SKM-1 treated with dmso at 0.1 percent for 144 hours (cell line): ENCODE data around the gene CLCA1.

Source experiments
- DNase-seq: peaks from one replicate; lab custom pipeline; 2025; ENCODE audit not compliant: unreplicated experiment; lab: John Stamatoyannopoulos, UW

Gene CLCA1

DNA sequence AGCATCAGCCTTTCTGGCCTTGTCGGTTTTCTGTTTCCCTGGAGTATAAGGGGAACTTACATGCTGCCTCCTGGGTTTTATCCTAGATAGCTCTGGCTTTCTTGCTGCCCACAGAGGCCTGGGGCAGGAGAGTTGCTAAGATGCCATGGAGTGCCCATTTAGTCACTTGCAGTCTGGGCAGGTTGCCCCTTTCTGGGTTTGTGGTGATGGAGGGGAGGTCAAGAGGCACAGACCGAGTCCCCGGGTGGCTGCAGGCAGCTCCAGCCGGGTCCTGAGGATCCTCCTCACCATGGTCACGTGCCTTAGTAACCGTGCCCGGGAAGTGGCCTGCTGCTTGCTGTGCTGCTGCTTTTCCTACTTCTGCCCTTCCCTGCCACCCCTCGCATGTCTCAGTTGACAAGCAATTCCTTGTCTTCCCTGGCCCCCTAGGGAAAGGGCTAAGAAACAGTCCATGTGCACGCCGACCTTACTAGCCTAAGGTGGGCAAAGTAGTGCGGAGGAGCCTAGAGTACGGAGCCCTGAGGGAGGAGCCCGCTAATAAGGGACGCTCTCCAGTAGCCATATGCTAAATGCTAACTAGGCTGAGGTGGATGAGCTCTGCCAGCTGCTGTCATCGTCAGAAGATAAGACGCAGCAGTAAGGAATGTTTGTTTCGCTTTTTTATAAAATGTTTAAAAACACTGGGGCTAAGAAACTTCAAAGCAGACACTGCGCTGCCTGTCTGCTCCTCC lies 34.8 kb downstream of the CLCA1 start:
- DNase-seq = no peak

DNA sequence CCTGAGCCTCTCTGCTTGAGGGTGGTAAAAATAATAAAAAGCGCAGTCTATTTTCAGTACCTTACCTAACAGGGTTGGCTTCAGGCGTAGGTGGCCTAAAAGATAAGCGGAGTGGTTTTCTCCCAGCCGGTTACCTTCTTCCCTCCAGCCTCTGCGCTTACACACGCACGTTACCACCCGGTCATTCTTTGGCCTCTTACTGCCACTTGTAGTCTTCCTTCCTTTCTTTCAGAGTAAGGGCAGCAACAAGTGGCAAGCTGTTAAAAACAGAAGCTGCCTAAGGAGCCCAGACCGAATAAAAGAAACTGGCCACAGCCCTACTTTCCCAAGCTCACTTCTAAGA lies 35.4 kb downstream of the CLCA1 start:
- no peak for DNase-seq

DNA sequence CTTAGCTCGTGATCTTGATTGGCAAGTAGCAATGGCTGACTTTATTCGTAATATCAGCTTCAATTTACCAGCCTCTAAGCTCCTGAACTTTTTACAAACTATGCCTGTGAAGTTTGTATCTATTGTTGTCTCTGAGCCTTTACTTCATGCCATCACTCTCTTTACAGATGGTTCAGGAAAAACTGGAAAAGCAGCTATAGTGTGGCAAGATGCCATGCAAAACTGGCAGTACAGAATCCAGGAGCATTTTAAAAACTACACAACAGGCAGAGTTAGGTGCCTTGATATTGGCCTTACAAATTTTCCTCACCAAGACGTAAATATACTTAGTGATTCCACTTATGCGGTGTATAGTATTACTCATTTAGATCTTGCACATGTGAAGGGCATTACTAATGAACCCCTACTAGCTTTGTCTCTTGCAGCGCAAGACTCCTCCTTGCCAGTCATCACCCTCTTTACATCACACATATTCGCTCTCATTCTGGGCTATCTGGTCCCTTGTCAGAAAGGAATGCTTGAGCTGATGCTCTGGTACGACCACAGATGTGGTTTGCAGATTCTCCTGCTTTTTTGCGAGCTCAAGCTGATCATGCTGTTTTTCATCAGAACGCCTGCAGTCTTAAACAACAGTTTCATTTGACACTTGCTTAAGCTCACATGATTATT lies 36.3 kb downstream of the CLCA1 start:
- no peak for DNase-seq

DNA sequence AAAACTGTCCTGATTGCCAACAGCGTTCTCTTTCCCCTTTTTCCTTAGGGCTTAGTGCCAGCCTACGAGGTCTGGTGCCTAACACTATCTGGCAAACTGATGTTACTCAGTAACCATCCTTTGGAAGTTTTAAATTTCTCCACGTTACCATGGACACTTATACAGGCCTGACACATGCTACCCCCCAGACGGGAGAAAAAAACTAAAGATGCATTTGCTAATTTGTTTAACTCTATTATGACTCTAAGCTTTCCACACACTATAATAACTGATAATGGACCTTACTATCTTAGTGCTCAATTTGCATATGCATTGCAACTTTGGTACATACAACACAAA lies 36.8 kb downstream of the CLCA1 start:
- DNase-seq = no peak

DNA sequence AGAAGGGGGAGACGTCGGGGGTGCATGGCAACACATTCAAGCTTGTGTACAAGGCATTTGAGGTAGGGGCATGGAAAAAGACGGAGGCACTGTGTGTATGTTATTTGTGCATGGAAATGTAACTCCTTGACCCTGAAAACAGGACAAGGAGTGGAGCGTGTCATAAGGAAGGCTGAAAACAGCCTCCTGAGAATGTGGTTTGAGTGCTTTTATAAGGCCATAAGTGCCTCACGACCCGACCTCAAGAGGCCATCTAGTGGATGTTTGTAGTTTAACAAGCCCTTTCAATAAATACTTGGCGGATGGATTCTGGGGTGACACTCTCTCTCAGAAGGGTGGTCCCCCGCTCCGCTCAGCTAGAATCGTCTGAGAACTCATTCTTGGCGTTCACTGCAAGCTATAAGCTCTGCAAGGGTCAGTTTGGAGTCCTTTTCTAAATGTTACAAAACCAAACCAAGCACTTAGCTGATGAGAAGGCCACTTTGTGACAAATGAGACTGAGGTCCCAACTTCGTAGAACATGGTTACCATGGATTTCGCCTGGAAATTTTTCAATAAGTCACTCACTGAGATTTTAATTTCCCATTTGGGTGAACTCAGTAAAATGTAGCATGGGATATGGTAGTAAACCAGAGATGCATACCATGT lies 39.3 kb downstream of the CLCA1 start:
- no peak for DNase-seq

DNA sequence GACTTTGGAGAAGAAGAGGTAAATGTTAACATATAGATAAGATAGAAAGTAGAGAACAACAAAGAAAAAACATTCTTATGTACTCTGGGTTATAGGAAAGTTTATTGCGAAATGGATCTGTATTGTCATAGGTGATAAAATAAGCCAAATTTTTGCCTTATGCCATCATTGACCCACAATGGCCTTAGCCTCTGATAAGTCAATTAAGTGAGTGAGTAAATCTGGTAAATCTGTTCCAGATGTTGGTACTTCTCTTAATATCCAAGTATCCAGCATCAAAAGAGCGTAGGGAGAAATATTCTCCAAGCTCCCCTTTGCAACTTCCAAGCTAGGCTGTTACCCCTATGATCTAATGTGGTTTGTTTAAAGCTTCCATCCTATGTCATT lies 39.8 kb downstream of the CLCA1 start:
- no peak for DNase-seq

DNA sequence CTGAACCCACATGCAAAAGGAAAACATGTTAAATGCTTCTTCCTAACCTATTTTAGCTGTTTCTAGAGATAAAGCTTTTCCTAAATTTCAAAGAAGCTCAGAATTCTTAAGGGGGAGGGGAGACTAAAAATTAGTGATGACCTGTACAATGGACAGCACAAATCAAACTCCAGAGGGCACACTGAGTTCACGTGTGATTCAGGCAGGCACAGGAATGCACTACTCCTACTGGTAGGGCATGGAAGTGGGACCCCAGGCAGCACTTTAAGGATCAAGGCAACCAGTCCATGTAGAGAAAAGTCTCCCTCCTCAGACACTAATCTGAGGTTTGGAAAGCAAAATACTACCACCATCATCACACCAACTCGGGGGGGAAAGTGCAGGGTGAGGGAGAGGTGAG lies 46.9 kb downstream of the CLCA1 start:
- DNase-seq = no peak

DNA sequence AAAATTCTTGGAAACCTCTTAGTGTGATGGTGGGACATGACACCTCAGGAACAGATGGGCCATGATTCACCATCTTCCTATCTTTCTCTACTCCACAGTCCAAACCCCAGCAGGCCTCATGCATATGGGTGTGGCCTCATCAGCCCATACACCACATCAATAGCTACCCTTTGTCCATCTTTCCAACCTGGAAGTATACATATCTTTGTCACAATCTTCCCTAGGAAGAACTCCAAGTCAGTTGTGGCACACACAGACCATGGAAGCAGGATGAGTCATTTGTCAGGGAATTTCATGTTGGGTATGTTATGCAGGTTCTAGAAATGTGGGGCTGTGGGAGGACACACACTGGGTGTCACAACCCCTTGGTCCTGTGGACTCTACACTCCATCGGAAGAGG lies 47.6 kb downstream of the CLCA1 start:
- DNase-seq = no peak

DNA sequence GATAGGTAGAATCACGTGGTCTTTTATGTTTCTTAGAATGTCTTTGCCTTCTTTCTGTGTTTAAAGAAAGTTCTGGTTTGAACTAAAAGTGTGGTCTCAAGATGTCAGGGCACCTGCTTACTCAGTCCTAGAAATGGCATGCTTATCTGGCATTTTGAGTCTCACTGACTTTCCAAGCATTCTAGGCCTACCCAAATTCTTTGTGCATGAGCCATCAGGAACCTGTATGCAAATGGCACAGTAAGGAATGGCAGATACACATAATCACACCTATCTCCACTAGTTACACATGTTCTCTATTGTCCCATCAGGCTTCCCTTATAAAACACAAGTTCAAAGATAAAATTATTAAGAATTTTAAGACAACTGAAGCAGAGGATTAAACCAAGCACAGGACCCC lies 48.6 kb downstream of the CLCA1 start:
- no peak for DNase-seq

DNA sequence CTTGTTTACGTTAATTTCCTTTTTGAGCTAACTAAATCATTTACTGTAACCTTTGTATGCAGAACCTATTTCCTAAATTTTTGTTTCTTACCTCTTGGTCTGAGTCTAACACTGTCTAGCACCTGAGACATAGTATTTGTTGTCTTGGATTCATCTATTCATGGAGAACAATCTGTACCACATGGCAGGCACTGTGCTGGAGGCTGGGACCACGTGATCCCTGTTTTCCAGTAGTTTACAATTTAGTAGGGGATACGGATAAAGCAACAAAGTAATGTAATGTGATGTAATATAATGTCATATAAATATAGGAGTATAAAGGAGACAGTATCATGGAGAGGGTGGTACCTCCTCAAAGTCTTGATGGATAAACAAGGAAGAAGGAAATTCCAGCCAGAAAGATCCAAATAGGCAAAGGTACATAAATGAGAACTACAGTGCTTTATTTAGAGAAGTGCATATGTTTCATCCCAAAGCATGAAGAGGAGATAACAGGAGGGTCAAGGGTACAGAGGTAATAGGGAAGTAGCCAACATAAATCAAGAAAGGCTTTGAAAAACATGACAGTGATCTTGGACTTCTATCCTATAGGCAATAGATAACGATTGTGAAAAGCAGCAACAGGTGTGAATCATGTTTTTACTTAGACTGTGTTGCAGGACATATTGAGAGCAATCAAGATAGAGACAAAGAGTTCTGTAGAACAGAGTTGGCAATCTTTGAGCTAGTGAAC lies 52.2 kb downstream of the CLCA1 start:
- DNase-seq = no peak

DNA sequence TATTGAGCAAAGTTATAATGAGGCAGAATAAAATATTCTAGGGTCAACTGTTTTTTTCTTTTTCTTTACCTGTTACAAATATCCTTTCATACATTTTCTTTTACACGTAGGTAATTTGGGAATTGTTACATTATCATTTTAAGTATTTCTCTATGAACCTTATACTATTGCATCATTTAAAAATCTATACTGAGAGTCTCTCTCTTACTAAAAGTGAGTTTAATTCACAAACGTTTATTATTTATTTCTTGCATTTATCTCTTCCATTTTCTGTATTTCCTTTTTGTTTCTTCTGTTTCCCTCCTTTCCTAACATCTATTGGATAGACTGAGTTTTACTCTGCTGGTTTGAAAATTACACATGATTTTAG lies 52.8 kb downstream of the CLCA1 start:
- no peak for DNase-seq

DNA sequence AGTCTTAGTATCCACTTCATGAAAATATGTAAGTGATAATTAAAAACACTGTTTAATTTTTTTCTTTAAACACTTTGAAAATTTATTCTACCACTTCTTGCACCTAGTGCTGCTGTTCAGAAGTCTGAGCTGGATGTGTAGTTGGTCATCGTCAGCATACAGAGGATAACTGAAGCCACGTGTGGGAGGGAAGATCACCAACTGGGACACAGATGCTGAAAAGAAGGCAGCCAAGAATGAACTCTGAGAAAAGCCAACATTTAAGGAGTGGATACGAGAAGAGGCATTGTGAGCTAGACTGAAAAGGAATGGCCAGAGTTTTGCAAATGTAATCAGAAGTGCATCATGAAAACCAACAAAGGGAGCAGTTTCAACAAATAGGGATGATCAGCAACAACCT lies 53.5 kb downstream of the CLCA1 start:
- no peak for DNase-seq

DNA sequence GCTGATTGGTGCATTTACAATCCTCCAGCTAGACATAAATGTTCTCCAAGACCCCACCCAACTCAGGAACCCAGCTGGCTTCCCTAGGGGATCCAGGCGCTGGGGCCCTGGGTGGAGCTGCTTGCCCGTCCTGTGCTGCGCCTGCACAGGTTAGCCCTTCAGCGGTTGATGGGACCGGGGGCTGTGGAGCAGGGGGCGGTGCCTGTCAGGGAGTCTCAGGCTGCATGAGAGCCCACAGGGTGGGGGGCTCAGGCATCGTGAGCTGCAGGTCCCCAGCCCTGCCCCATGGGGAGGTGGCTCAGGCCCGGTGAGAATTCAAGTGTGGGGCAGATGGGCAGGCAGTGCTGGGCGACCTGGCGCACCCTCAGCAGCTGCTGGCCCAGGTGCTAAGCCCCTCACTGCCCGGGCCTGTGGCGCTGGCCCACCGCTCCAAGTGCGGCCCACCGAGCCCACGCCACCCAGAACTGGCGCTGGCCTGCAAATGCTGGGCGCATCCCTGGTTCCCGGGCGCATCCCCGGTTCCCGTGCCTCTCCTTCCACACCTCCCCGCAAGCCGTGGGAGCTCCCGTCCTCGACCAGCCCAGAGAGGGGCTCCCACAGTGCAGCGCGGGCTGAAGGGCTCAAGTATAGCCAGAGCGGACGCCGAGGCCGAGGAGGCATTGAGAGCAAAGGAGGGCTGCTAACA lies 55.1 kb downstream of the CLCA1 start:
- no peak for DNase-seq

DNA sequence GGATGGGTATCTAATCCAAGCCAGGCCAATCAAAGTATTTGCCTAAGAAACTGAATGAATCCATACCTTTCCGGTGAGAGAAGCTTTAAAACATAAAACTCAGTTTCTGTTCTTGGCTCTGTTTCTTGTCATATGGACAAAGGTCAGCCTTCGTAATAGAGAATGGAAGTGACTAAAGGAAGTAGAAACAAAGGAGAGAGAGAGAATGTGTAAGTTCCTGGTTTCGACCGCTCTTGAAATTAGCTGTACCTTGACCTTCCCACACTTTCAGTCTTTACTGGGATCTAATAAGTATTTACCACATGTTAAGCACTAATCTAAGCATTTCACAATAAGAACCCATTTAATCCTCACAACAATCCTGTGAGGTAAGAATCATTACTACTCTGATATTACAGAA lies 58.6 kb downstream of the CLCA1 start:
- no peak for DNase-seq

DNA sequence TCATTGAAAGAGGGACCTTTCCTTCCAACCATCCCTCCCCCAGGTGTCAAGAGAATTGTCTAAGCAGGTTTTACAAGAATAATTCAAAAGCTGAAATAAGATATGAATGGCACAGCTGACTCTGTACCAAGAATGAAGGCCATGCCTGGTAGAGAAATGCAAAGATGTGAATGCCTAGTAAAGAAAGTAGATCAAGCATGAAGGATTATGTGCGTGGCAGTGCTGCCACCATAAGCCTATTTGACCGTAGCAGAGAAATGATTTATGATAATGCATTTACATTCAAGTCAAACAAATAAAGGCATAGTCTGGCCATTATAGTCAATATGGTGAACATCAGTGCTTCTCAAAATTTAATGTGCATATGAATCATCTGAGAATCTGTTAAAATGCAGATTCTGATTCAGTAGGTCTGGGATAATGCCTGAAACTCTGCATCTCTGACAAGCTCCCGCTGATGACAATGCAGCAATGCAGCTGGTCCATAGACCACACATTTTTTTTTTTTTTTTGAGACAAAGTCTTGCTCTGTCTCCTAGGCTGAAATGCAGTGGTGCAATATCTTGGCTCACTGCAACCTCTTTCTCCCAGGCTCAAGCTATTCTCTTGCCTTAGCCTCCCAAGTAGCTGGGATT lies 61.6 kb downstream of the CLCA1 start:
- no peak for DNase-seq

DNA sequence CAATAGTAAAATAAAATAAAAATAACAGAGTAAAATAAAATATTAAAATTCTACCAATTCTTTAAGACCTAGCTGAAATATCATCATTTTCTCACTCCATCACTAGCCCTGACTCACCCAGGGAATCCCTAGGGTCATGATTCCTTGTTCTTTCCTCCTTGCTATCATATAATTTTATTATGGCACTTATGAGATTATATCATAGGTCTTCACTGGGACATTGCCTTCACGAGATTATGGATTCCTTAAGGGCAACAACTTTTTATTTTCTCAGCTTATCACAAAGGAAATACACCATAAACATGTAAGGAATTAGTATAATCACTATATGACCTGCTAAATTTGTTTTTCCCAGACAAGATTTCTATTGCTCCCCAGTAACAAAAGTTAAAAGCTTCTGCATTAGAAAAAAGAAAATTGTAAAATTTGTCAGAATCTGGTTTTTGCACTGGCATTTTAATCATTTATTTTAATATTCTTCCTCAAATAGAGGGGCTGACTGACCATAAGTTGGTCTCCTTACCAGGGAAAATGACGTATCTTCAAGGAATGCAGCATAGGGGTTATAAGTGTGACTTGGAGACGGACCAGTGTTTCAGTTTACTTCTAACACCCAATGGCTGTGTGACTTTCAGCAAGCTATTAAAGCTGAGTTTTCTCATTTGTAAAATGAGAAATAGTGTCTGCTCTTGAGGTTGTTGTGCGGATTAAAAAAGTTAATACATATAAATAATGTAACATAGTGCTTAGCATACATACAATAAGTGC lies 69.4 kb downstream of the CLCA1 start:
- DNase-seq = no peak

DNA sequence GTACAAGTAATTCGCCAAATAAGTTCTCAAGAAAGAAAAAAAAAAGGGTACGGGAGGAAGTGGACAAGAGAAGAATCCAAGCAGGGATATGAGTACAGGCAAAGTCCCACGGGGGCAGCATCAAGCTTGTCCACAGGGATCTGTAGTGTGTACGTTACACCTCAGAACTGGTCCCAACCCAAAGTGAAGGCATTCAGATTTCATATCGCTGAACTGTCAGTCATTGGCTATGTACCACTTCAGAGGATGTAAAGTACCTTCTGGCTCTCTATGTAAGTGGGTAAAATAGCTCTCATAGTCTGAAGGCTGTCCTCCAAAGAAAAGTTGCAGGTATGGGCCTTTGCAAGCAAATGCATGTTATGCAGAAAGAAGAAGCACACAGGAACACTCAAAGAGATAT lies 70.0 kb downstream of the CLCA1 start:
- DNase-seq = no peak

DNA sequence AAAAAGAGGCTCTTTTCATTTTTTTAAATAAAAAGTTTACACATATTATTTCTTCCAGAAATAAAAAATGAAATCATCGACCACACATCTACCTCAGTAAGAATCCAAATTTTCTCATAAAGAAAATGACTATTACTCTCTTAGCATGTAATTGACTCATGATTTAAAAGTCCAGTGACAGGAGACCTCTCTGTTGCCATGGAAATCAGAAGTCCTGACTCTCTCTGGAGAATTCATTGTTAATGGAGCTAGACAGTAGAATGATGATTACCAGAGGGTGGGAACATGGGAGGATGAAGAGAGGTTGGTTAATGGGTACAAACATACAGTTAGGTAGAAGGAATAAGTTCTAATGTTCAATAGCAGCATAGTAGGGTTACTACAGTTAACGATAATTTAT lies 73.1 kb downstream of the CLCA1 start:
- DNase-seq = no peak

DNA sequence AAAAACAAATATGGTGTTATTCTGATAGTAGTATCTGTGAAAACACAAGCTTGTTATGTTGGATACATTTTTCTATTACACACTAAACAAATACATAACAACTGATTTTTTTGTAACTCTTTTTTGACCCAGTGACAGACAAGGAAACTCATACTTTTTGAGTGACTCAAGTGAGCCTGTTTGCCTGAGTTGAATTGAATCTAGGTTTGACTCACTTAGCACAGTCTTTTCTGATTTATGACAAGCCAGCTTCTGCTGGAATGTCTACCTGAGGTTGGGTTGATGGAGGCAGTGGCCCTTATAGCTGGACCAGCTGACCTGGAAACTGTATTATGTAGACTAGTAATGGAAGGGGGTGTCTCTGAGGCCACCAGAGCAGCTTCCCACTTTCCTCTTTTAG lies 73.9 kb downstream of the CLCA1 start:
- no peak for DNase-seq

DNA sequence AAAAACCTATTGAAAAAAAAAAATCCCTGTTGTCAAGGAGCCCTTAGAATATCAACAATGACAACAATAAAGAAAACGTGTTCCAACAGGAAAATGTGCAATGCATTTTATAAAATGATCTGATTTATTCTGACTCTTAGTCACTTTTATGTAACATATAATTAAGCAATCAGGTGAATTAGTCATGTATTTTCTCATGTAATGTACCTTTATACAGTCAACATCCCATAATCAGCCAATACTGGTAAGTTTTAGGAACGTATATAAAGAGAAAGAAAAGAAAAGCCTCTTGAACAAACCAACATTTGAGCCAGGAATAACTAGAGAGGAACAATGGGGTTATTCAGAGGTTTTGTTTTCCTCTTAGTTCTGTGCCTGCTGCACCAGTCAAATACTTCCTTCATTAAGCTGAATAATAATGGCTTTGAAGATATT lies 78.1 kb downstream of the CLCA1 start, which contains the start of gene CLCA4:
TSS of gene CLCA4 (plus strand) at position 292 of the 435 bp plus-strand sequence. CDS start at position 334, 42 bp downstream.
- DNase-seq = no peak
